Karpas-422 (cell line): ENCODE data around the gene GNGT1. TPM values are rescaled to one million over a fixed set of nuclear protein-coding genes. Genes with fewer than 3 reads are reported as not detected.
"Not testable (repeated sequence)": the region's sequence is repeated elsewhere in the genome, so short reads cannot be mapped to it uniquely, and the experiment has no call there.

Experiments used
- DNase-seq: peaks from one replicate; pipeline ENCODE4 v3.0.0-alpha.2; 2015
- H2AFZ ChIP-seq: fragments of 200-600 bp; sonication (generic); 2 replicates; pipeline ENCODE4 v1.6.1; 2014; ENCODE audit warnings: antibody characterized with exemption, low read length, mixed read lengths
- H3K27ac ChIP-seq: fragments of 200-600 bp; sonication (generic); 2 replicates; pipeline ENCODE4 v1.5.1; 2014; ENCODE audit warnings: mild to moderate bottlenecking, low read length, moderate library complexity
- H3K27me3 ChIP-seq: fragments of 200-600 bp; sonication (generic); 2 replicates; pipeline ENCODE4 v1.6.1; 2014; ENCODE audit warnings: low read length, mixed read lengths
- H3K36me3 ChIP-seq: fragments of 200-600 bp; sonication (generic); 2 replicates; pipeline ENCODE4 v1.6.1; 2014; ENCODE audit warnings: low read length, mixed read lengths; ENCODE audit not compliant: insufficient read depth
- H3K4me1 ChIP-seq: fragments of 200-600 bp; sonication (generic); 2 replicates; pipeline ENCODE4 v1.6.1; 2014; ENCODE audit warnings: mild to moderate bottlenecking, low read length, mixed read lengths
- H3K4me2 ChIP-seq: fragments of 200-600 bp; sonication (generic); 2 replicates; pipeline ENCODE4 v1.6.1; 2014; ENCODE audit warnings: low read length, low read depth, mild to moderate bottlenecking; ENCODE audit not compliant: poor library complexity, severe bottlenecking
- H3K4me3 ChIP-seq: fragments of 200-600 bp; sonication (generic); 2 replicates; pipeline ENCODE4 v1.5.1; 2014; ENCODE audit warnings: mild to moderate bottlenecking, antibody characterized with exemption, low read length, mixed read lengths
- H3K79me2 ChIP-seq: fragments of 200-600 bp; sonication (generic); 2 replicates; pipeline ENCODE4 v1.6.1; 2014; ENCODE audit warnings: mild to moderate bottlenecking, low read length, mixed read lengths
- H3K9ac ChIP-seq: fragments of 200-600 bp; sonication (generic); 2 replicates; pipeline ENCODE4 v1.6.0; 2014; ENCODE audit warnings: low read length
- H3K9me2 ChIP-seq: fragments of 200-600 bp; sonication (generic), shearing (Covaris generic); replicated peaks from 2 replicates; pipeline ENCODE4 v1.6.0; 2014; ENCODE audit warnings: mild to moderate bottlenecking, low read length, moderate library complexity; ENCODE audit not compliant: insufficient read depth
- H3K9me3 ChIP-seq: fragments of 300-700, 200-600 bp; sonication (generic); 2 replicates; pipeline ENCODE4 v1.6.1; 2014; ENCODE audit warnings: low read length, mixed read lengths
- H4K20me1 ChIP-seq: fragments of 200-600 bp; sonication (generic); 2 replicates; pipeline ENCODE4 v1.6.1; 2014; ENCODE audit warnings: mild to moderate bottlenecking, antibody characterized with exemption, low read length, low read depth; ENCODE audit not compliant: insufficient read depth
- total RNA-seq: library from RNA; depleted of rRNA; stranded (reverse); fragments of >200 nt; shearing (Covaris generic); gene quantifications from 2 replicates; pipeline ENCODE4 v1.2.3, GENCODE V29; 2014; ENCODE audit warnings: low replicate concordance

The GNGT1 gene
- total RNA-seq, 1 experiment from 2014 or later, result not detected

DNA sequence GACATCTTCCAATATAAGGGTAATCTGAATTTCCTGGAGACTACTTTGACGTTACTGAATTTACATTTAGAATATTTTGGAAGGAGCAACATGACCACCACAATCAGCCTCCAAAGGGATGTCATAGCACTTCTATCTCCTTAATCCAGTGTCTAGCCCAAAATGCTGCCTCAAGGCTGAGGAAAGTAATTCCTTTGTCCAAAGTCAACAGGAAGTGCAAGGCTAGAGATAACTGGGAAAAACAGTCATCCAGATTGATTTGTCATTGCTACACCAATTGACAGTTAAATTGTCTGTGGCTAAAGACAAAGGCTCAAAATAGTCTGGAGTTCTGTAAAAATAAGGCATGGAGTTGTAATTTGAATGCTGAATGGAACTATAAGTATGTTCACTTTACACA is 11.9 kb upstream of the GNGT1 start:
- Histone ChIP-seq H3K36me3 (no peaks in the 10 kb centered on the region), H3K4me2 (no peak overlapping the region), H3K4me3 (no peak overlapping the region), H3K9ac (no peak overlapping the region), H4K20me1 (no peaks in the 10 kb centered on the region), H3K27ac (no peak overlapping the region), H3K9me3 (no peaks in the 10 kb centered on the region), H3K9me2 (no peaks in the 10 kb centered on the region), H3K4me1 (no peaks in the 10 kb centered on the region), H3K79me2 (no peaks in the 10 kb centered on the region), H3K27me3 (no peaks in the 10 kb centered on the region), H2AFZ (no peak overlapping the region)
- no peak for DNase-seq

DNA sequence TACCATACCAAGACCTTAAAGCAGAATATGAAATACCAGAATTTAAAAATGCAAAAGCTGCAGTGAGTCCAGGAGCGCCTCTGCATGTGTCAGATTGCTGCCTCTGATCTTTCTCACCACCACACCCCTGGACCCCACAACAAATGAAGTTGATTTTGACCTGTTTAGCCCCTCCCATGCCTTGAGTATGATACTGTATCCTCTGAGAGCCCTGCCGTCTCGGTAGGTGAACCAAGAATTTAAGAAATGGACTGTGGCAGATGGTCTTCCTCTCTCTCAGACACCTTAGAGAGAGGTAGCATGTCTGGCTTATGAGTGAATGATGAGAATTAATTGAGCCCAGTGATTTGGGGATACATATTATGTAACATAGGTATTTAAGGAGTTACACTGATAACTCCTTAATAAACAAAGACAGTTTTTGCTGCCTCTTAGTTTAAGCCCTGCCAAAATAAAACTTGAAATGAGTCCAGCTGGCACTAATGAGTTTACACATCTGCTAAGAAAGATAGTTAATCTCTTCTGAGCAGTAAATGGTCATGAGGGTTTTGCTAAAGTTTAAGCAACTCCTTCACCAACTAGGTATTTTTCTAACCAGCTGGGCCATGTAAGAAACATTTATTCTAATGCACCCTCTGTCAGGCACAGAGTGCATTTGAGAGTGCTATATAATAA is 11.3 kb upstream of the GNGT1 start:
- no peak overlapping the region for H3K4me2 ChIP-seq
- no peaks in the 10 kb centered on the region for H3K79me2 ChIP-seq
- no peaks in the 10 kb centered on the region for H3K9me2 ChIP-seq
- no peaks in the 10 kb centered on the region for H3K4me1 ChIP-seq
- H2AFZ ChIP-seq, result no peak overlapping the region
- no peaks in the 10 kb centered on the region for H3K27me3 ChIP-seq
- H3K27ac ChIP-seq, result no peak overlapping the region
- DNase-seq, result no peak
- H3K9ac ChIP-seq, result no peak overlapping the region
- H3K4me3 ChIP-seq, result no peak overlapping the region
- H3K9me3 ChIP-seq, result no peaks in the 10 kb centered on the region
- no peaks in the 10 kb centered on the region for H3K36me3 ChIP-seq
- H4K20me1 ChIP-seq, result no peaks in the 10 kb centered on the region

DNA sequence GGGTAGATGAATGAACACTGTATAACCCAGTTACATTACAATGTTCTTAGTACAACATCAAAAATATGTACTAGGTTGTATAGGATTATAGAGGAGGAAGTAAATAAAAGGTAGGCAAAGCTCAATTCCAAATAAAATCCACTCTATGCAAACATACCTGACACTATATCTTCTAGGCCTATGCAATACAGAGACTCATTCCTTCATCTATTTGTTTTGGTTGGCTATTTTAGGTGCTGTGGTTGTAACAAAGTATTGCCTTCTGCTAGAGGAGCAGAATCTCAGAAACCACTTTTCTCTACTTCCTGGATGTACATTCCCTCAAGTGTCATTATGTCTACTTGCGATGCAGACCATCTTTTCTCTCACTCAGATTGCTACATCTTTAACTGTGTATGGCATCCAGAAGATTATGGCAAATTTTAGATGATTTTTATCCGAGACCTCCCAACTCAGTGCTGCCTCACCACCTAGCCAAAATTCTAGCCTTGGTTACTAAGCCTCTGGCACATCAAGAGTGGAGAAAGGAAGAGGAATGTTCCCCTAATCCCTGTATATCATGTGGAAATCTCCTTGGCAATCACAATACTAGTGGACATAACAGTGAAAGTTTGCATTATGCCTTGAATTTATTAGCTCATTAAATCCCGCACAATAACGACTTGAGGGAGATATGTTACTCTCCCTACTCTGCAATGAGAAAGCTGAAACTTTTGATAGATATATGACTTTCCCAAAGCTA is 10.3 kb upstream of the GNGT1 start:
- H3K36me3 ChIP-seq, result no peaks in the 10 kb centered on the region
- H3K4me1 ChIP-seq, result no peaks in the 10 kb centered on the region
- no peak overlapping the region for H3K4me3 ChIP-seq

GRCh38 chr7:93897680-93898079 is 8.7 kb upstream of the GNGT1 start:
- 0 out of 2 replicates have a peak, but pooled peaks cover 3% of the 10 kb centered on the region for H3K27me3 ChIP-seq

More for the DNA sequence above, 10.3 kb upstream of the GNGT1 start:
- Histone ChIP-seq H3K27ac (no peak overlapping the region), H4K20me1 (no peaks in the 10 kb centered on the region), H3K4me2 (no peak overlapping the region), H3K9ac (no peak overlapping the region), H3K9me2 (no peaks in the 10 kb centered on the region), H2AFZ (no peak overlapping the region), H3K9me3 (no peaks in the 10 kb centered on the region), H3K79me2 (no peaks in the 10 kb centered on the region), H3K27me3 (no peaks in the 10 kb centered on the region)
- no peak for DNase-seq

DNA sequence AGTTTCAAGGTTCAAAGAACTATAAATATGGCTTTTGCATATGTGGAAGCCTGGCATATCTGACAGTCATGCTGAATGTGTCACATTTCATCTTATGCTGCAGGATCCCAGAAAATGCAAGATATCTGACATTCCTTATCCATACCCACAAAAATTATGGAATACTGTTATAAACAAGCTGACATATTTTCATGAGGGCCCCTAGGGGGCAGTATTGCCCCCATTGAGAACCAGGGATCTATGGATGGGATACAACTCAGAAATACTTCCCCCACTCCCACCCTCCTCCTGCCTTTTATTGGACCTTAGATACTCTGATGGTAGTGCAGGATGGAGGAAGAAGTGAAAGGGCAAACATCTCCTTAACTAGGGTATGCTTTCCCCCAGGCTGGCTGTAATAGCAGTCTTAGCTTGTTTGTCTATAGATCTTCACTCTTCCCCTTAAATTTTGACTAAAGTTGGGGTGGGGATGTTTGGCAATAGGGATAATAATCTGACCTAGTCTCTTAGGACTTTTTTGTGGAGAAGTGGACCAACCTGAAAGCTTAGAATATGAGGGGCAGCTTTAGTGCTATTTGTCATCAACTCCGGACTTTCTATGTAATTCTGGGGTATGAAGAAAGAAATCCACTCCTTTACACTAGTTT is 3.5 kb upstream of the GNGT1 start:
- Histone ChIP-seq H3K4me3 (no peak overlapping the region), H4K20me1 (no peaks in the 10 kb centered on the region), H3K9me2 (no peaks in the 10 kb centered on the region), H3K27me3 (0 out of 2 replicates have a peak, but pooled peaks cover 3% of the 10 kb centered on the region), H3K79me2 (no peaks in the 10 kb centered on the region), H3K9ac (no peak overlapping the region), H3K4me1 (no peaks in the 10 kb centered on the region), H3K9me3 (no peaks in the 10 kb centered on the region), H3K36me3 (no peaks in the 10 kb centered on the region), H2AFZ (no peak overlapping the region), H3K4me2 (no peak overlapping the region), H3K27ac (no peak overlapping the region)
- peak; percentile 61 for DNase-seq

More at GRCh38 chr7:93897680-93898079, 8.7 kb upstream of the GNGT1 start:
- Histone ChIP-seq H3K9me2 (no peaks in the 10 kb centered on the region), H2AFZ (no peak overlapping the region), H3K36me3 (no peaks in the 10 kb centered on the region), H3K4me3 (no peak overlapping the region), H3K4me2 (no peak overlapping the region), H3K9ac (no peak overlapping the region), H3K4me1 (no peaks in the 10 kb centered on the region), H3K27ac (no peak overlapping the region), H3K9me3 (no peaks in the 10 kb centered on the region), H3K79me2 (no peaks in the 10 kb centered on the region), H4K20me1 (no peaks in the 10 kb centered on the region)
- no peak for DNase-seq

DNA sequence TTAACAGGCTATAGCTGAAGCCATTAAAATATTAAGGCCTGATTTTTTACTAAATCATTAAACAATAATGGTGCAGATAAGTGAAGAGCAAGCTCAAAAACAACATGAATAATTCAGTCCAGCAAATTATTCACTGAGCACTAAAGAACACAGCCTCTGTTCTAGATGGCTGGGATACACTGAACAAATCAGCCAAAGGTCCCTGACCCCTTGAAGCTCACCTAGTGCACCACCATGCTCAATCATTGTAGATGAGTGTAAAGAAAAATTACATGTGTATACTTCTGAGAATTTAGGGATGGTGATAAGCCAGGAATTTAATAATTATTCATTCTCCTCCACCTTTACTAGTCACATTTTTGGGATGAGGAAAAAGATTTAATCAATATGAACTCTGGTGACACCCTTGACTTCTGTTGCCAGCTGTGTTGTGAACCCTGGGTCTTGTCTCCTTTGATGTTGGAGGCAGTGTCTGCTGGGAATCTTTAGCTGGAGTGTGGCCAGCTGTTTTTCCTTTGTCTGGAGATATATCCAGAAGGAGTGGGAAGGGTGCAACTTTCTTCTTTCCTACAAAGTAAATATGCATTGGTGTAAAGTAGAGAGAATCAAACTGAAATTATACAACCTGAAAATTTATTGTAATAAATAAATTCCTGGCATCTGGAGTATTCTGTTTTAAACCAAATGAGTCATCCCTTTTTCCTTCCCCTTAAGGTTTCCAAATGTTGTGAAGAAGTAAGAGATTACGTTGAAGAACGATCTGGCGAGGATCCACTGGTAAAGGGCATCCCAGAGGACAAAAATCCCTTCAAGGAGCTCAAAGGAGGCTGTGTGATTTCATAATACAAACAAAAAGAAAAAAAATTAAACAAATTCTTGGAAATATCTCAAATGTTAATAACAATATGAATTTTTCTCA is 4.0 kb downstream of the GNGT1 start:
- H3K79me2 ChIP-seq, result no peaks in the 10 kb centered on the region
- no peak overlapping the region for H3K4me2 ChIP-seq
- no peak overlapping the region for H3K9ac ChIP-seq
- no peaks in the 10 kb centered on the region for H3K9me2 ChIP-seq
- no peak overlapping the region for H2AFZ ChIP-seq
- no peaks in the 10 kb centered on the region for H4K20me1 ChIP-seq
- DNase-seq, result no peak
- no peaks in the 10 kb centered on the region for H3K36me3 ChIP-seq
- H3K27me3 ChIP-seq, result no peaks in the 10 kb centered on the region
- H3K9me3 ChIP-seq, result no peaks in the 10 kb centered on the region
- H3K4me3 ChIP-seq, result no peak overlapping the region
- H3K27ac ChIP-seq, result no peak overlapping the region
- H3K4me1 ChIP-seq, result no peaks in the 10 kb centered on the region

DNA sequence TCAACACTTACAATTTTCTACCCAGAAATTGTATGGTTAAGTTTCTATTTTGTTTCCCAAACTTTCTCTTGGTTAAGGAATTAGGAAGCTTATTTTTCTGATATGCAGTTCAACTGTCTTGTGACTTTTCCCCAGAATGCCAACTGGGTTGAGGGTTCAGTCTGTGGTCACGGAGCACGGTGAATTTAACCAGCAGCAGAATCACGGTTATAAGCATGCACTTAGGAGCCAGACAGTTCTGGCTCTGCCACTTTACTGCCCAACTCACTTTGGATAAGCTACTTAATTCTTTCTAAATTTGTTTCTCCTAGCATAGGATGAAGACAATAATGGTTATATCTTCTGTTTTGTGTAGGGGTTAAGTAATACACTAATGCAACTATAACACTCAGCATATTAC is 4.9 kb downstream of the GNGT1 start:
- H3K9me2 ChIP-seq, DNase-seq, H3K79me2 ChIP-seq, H3K4me2 ChIP-seq, H2AFZ ChIP-seq, H3K27me3 ChIP-seq, H3K4me3 ChIP-seq, H4K20me1 ChIP-seq, H3K27ac ChIP-seq, H3K9ac ChIP-seq, H3K36me3 ChIP-seq, H3K4me1 ChIP-seq, H3K9me3 ChIP-seq: not testable (repeated sequence)
